Stimulated activated CD4-positive, alpha-beta T cell treated with anti-CD3 and anti-CD28 coated beads, Interleukin-4, amount 100 ng/mL, for 4 hours (primary cell): Measurements from ENCODE around the gene PUM2.

Source experiments
- DNase-seq, 2 experiments: peaks; one replicate each; pipeline ENCODE4 v3.0.0-alpha.2; 2020

Gene PUM2

GRCh38 chr2:20198796-20199632 is 151.6 kb downstream of the PUM2 start:
- no peak for DNase-seq
